ENCODE results near the gene USH1G.

The USH1G gene

GRCh38 chr17:74950207-74950606 lies 27.2 kb upstream of the USH1G start:
- Histone ChIP-seq H3K9me3 (ENCODE audit: insufficient read depth, low read length) (no peaks in the 10 kb centered on the region), H3K4me2 (ENCODE audit: low read length) (no peak overlapping the region), H3K27ac (ENCODE audit: low read length) (no peak overlapping the region), H3K9ac (ENCODE audit: low read length) (no peak overlapping the region), H2AFZ (ENCODE audit: low read depth, low read length) (no peak overlapping the region), H3K36me3 (replicated peaks; ENCODE audit: low read depth, low read length) (no peaks in the 10 kb centered on the region), H3K79me2 (ENCODE audit: low read length) (no peaks in the 10 kb centered on the region), H3K4me1 (ENCODE audit: low read length) (peaks cover 17% of the 10 kb centered on the region), H3K4me3 (ENCODE audit: low read length) (no peak overlapping the region), H4K20me1 (ENCODE audit: insufficient read depth, low read length) (no peaks in the 10 kb centered on the region), H3K27me3 (ENCODE audit: low read depth, low read length) (no peaks in the 10 kb centered on the region)
- TF ChIP-seq CTCF (IDR thresholded peaks at IDR 0.05; ENCODE audit: low read depth, low read length) (no peak), EZH2phosphoT487 (IDR thresholded peaks at IDR 0.05; ENCODE audit: low read depth) (no peak)

- H3K9me3 ChIP-seq (ENCODE audit: insufficient read depth, low read length) = no peaks in the 10 kb centered on the region
- no peaks in the 10 kb centered on the region for H4K20me1 ChIP-seq (ENCODE audit: insufficient read depth, low read length)
- no peak overlapping the region for H3K4me3 ChIP-seq (ENCODE audit: low read length)
- TF ChIP-seq CTCF (IDR thresholded peaks at IDR 0.05; ENCODE audit: low read depth, low read length) (no peak), EZH2phosphoT487 (IDR thresholded peaks at IDR 0.05; ENCODE audit: low read depth) (no peak)
- H3K9ac ChIP-seq (ENCODE audit: low read length) = no peak overlapping the region
- peaks cover 19% of the 10 kb centered on the region for H3K4me1 ChIP-seq (ENCODE audit: low read length)
- no peak overlapping the region for H3K4me2 ChIP-seq (ENCODE audit: low read length)
- no peaks in the 10 kb centered on the region for H3K36me3 ChIP-seq (replicated peaks; ENCODE audit: low read depth, low read length)
- H2AFZ ChIP-seq (ENCODE audit: low read depth, low read length) = no peak overlapping the region
- no peaks in the 10 kb centered on the region for H3K27me3 ChIP-seq (ENCODE audit: low read depth, low read length)
- no peaks in the 10 kb centered on the region for H3K79me2 ChIP-seq (ENCODE audit: low read length)
- H3K27ac ChIP-seq (ENCODE audit: low read length) = no peak overlapping the region
Observed at GRCh38 chr17:74949455-74950115, 26.5 kb upstream of the USH1G start.

GRCh38 chr17:74947041-74947754 lies 24.1 kb upstream of the USH1G start:
- Histone ChIP-seq H2AFZ (ENCODE audit: low read depth, low read length) (no peak overlapping the region), H3K36me3 (replicated peaks; ENCODE audit: low read depth, low read length) (no peaks in the 10 kb centered on the region), H3K9me3 (ENCODE audit: insufficient read depth, low read length) (no peaks in the 10 kb centered on the region), H4K20me1 (ENCODE audit: insufficient read depth, low read length) (no peaks in the 10 kb centered on the region), H3K27ac (ENCODE audit: low read length) (no peak overlapping the region), H3K27me3 (ENCODE audit: low read depth, low read length) (no peaks in the 10 kb centered on the region), H3K4me2 (ENCODE audit: low read length) (no peak overlapping the region), H3K4me3 (ENCODE audit: low read length) (no peak overlapping the region), H3K79me2 (ENCODE audit: low read length) (no peaks in the 10 kb centered on the region), H3K9ac (ENCODE audit: low read length) (no peak overlapping the region), H3K4me1 (ENCODE audit: low read length) (peaks cover 19% of the 10 kb centered on the region)
- TF ChIP-seq CTCF (IDR thresholded peaks at IDR 0.05; ENCODE audit: low read depth, low read length) = no peak
- TF ChIP-seq EZH2phosphoT487 (IDR thresholded peaks at IDR 0.05; ENCODE audit: low read depth) = no peak

- no peaks in the 10 kb centered on the region for H4K20me1 ChIP-seq (ENCODE audit: insufficient read depth, low read length)
- TF ChIP-seq CTCF (IDR thresholded peaks at IDR 0.05; ENCODE audit: low read depth, low read length) = no peak
- no peak for TF ChIP-seq EZH2phosphoT487 (IDR thresholded peaks at IDR 0.05; ENCODE audit: low read depth)
- no peak overlapping the region for H3K4me3 ChIP-seq (ENCODE audit: low read length)
- H3K4me1 ChIP-seq (ENCODE audit: low read length) = peaks cover 19% of the 10 kb centered on the region
- H3K36me3 ChIP-seq (replicated peaks; ENCODE audit: low read depth, low read length) = no peaks in the 10 kb centered on the region
- H3K9me3 ChIP-seq (ENCODE audit: insufficient read depth, low read length) = no peaks in the 10 kb centered on the region
- H2AFZ ChIP-seq (ENCODE audit: low read depth, low read length) = no peak overlapping the region
- no peak overlapping the region for H3K27ac ChIP-seq (ENCODE audit: low read length)
- no peaks in the 10 kb centered on the region for H3K27me3 ChIP-seq (ENCODE audit: low read depth, low read length)
- H3K9ac ChIP-seq (ENCODE audit: low read length) = no peak overlapping the region
- H3K4me2 ChIP-seq (ENCODE audit: low read length) = no peak overlapping the region
- H3K79me2 ChIP-seq (ENCODE audit: low read length) = no peaks in the 10 kb centered on the region
Observed at GRCh38 chr17:74946641-74947040, 23.6 kb upstream of the USH1G start.
